NCI-H146 treated with DMSO at 0.1 percent for 48 hours (cell line): ENCODE measurements around the gene CRYBG1.
A peak's percentile ranks its signal among the peaks of the same experiment; 100 is the strongest.
"Not testable (repeated sequence)": the region's sequence is repeated elsewhere in the genome, so short reads cannot be mapped to it uniquely, and the experiment has no call there.

Source experiments
- DNase-seq: peaks from one replicate; lab custom pipeline; 2025; ENCODE audit not compliant: unreplicated experiment; lab: John Stamatoyannopoulos, UW

The CRYBG1 gene

DNA sequence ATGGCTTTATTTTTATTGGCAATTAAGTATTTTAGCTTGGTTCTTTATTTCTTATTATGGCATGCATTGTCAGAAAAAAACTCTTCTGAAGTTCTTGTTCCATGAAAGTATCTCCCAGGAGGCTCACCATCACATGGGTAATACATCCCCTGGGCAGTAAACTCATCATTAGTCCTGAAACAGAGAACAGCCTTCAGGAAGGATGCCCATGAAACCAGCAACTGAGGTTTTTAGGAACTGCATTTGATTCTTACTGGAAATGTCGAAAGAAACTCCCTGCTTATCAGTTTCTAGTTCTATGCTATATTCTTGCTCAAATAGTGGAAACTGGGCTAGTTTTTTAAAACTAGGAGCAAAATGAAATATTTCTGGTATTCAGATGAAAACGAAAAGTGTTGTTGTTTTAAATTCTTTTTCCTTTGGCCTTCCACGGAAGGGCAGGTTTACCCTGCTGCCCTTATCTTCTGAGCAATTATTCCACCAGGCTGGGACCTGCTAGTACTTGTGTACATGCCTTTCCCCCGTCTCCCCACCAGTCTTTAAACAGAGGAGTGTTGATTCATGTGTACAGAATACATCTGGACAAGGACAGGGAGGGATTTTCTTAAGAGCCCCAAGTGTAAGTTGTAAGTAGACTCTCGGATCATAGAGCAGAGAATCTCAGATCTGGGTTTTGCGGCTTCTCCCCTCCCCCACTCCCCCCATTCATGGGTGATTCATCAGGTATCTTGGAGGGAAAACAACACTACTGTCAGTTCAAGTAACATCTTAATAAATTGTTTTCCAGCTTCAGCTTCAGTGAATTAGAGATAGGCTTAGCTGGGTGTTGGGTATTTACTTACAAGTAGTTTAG is 187.3 kb downstream of the CRYBG1 start:
- peak; percentile 24 for DNase-seq

DNA sequence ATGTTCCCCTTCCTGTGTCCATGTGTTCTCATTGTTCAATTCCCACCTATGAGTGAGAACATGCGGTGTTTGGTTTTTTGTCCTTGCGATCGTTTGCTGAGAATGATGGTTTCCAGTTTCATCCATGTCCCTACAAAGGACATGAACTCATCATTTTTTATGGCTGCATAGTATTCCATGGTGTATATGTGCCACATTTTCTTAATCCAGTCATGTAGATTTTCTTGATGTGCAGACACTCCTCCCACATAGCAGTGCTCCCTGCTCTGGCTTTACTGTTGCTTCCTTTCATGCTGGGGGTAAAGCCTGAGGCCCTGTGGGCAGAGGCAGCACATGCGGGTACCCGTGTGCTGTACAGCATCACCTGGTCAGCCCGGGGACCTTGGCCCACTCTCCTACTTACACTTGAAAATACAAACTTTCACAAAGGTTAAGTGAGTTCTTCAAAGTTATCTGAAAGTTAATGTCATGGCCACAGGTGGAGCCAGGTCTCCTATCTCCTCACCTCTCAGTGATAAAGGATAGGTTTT is 188.5 kb downstream of the CRYBG1 start:
- DNase-seq = not testable (repeated sequence)

DNA sequence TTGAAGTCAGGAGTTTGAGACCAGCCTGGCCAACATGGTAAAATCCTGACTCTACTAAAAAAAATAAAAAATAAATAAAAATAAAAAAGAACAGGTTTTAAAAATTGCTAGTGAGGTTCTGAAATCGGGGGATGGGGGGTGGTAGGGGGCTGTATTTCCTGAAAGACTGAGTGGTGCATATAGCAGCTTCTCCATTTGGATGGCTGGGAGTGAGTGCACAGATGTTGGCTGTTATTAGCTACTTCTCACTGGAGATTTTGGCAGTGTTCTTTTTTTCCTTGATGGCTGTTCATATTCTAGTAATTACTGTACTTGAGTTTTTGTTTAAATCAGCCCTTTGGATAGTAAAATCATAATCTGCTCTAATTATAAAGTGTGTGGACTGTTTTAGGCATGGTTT is 189.0 kb downstream of the CRYBG1 start:
- DNase-seq = no peak

DNA sequence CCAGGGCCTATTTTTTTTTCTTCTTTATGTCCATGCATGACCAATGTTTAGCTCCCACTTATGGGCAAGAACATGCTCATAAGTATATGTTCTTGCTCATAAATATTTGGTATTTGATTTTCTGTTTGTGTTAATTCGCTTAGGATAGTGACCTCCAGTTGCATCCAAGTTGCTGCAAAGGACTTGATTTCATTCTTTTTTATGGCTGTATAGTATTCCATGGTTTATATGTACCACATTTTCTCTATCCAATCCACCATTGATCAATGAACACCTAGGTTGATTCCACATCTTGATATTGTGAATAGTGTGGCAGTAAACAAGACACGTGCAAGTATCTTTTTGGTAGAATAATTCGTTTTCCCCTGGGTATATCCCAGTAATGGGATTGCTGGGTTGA is 190.6 kb downstream of the CRYBG1 start:
- DNase-seq = no peak

DNA sequence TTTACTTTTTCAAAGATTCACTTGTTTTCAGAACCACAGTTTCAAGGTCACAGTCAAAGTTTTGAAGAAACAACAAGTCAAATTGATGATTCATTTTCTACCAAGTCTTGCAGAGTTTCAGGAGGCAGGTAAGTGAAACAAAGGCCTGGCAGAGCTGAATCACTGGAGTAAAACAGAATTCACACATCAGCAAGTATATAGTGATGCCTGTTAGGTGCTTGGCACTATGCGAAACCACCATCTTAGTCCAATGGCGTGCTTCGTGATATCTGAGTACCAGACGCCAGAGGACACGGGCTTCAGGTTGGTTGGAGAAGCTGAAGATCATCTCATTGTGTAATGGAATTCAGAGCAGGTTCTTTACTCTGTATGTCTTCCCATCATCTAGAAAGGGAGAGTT is 192.9 kb downstream of the CRYBG1 start:
- DNase-seq = no peak

DNA sequence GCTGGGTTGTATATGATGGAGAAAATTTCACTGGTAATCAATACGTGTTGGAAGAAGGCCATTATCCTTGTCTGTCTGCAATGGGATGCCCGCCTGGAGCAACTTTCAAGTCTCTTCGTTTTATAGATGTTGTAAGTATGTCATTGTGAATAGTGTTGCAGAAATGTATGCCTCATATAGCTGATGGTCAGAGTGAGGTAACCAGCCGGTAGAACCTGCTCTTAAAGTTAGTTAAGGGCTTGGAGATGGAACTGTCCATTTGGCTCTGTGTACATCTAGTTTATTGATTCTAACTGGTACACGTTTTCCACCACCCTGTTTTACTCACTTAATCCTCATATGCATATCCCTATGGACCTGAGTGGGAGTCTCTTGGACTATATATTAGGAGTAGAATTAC is 195.2 kb downstream of the CRYBG1 start:
- no peak for DNase-seq

DNA sequence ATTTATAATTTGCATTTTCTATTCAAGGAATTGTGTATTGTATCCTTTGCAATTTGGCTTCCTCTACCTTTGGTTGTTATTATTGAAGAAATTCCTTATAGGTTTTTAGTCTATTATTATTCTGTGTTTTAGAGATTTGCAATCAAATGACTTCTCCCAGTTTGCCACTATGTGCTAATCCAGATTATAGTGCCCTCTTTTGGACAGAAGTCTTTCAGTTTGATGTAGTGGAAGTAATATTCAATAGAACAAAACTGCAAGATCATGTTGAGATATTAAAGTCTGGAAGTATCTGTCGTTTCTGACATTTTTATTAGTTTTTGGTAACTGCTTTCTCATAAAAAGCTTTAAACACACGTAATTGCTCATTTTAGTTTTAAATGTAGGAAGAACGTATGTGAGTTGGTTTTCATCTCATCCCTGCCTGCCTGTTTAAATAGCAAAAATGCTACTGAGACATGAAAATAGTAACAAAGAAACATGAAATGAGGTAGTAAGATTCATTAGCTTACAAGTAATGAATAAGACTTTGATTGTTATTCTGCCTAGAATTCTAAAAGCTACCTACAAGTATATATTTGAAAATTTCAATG is 195.9 kb downstream of the CRYBG1 start:
- no peak for DNase-seq

DNA sequence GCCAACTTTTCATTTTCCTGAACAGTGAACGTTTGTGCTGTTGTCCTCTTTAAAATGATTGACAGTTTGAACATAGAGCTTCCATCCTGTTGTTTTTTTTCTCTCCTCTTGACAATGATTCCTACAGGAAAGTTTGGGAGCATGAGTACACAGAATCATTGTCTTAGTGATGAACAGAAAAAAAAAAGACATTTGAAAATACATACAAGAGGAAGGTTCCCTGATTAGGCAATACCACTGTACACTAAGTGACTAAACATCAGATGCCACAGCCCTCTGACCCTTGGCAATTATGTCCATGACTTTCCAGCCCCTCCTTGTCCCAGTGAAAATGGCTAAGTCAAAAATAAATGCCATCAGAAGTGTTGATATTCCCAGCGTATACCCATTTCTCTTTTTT is 197.3 kb downstream of the CRYBG1 start:
- DNase-seq = no peak

DNA sequence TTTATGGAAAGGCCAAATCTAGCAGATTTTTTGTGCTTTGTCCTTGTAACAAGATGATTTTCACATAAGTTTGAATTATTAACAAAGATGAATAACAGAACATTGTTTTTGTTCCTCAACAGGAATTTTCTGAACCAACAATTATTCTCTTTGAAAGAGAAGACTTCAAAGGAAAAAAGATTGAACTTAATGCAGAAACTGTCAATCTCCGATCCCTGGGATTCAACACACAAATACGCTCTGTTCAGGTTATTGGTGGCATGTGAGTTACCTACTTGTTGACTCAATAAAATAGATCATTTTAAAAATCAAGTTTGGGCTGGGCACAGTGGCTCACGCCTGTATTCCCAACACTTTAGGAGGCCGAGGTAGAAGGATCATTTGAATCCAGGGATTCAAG is 197.8 kb downstream of the CRYBG1 start:
- DNase-seq = no peak

DNA sequence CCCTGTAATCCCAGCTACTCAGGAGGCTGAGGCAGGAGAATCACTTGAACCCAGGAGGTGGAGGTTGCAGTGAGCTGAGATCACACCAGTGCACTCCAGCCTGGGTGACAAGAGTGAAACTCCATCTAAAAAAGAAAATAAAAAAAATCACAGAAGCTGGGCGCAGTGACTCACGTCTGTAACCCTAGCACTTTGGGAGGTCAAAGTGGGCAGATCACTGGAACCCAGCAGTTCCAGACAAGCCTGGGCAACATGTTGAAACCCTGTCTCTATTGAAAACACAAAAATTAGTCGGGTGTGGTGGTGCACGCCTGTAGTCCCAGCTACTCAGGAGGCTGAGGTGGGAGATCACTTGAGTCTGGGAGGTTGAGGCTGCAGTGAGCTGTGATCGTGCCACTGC is 199.1 kb downstream of the CRYBG1 start:
- DNase-seq = not testable (repeated sequence)

DNA sequence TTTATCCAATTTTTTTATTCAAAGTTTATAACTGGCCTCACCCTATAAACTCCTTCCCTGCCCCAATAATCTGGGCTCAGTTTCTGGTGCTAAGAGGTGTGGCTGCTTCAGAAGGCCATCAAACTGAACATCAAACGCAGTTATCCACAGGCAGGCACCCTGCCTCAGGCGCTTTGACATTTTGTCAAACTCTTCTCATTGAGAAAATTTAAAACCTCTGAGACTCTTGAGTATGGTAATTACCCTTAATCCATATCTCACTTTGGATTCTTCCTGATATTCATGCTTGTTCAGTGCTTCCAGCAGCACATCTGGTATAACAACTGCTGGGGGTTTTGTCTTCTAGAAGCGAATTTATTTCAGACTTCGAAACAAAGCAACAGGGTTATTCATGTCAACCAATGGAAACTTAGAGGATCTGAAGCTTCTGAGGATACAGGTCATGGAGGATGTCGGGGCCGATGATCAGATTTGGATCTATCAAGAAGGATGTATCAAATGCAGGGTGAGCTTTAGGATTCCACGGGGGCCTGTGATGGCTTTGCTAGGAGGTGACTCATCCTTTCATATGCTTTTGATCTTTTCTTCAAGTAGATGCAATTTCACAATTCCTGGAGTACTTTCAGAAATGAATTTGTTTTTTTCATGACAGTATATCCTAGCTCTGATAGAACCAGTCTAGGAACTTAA is 200.6 kb downstream of the CRYBG1 start:
- no peak for DNase-seq

DNA sequence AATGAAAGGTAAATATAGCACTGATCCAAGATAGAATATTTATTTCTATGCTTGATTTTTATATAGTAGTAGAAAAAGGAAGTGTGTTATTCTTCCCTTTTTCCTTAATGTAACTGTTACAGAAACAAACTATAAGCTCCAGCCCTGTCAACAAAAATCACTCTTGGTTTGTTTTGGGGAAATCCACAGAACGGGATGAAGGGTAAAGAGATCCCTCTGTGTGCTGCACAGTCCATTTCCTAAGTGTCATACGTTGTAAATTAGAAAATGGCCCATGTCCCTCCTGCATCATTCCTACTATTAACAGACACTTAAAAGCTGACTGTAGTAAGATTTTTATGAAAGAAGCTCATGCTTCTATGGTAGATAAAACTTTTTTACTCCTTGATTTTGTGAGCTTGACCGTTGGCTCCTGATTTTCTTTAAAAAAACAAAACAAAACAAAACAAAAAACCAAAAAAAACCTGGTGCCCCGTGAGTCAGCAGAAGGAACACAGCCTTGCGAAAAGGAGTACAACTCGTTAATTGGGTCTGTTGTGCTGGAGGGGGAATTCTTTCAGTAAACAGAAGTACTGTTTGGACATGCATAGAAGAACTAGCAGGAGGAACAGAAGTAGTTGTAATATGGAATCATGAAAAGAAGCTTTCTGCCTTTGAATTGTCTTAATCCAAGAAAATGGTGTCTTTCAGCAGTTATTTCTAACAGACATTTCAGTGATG is 201.3 kb downstream of the CRYBG1 start:
- no peak for DNase-seq

DNA sequence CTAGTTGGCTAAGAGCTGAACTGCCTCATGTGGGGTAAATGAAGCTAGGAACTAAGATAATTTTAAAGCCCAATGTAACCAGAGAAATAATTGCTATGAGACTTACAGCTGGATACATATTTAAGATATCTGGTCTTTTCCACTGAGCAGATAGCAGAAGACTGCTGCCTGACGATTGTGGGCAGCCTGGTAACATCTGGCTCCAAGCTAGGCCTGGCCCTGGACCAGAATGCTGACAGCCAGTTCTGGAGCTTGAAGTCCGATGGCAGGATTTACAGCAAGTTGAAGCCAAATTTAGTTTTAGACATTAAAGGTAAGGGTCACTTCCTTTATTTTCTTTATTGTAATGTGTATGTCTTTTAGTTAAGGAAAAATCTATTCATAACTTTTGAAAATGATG is 203.1 kb downstream of the CRYBG1 start:
- no peak for DNase-seq

DNA sequence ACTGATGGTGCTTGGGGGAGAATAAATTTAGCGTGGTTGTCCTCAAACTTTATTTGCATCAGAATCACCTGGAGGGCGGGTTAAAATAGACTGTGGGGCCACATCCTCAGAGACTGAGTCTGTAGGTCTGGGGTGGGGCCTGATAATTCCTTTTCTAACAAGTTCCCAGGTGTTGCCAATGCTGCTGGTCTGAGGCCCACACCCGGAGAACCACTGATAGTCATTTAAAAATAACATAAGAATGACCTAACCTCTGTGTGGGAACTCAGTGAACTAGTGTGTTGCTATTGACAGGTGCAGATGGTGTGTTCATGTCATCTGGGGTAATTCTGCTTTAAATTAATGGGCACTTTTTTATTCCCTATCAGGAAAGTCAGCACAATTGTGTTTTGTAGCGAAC is 204.0 kb downstream of the CRYBG1 start:
- no peak for DNase-seq

DNA sequence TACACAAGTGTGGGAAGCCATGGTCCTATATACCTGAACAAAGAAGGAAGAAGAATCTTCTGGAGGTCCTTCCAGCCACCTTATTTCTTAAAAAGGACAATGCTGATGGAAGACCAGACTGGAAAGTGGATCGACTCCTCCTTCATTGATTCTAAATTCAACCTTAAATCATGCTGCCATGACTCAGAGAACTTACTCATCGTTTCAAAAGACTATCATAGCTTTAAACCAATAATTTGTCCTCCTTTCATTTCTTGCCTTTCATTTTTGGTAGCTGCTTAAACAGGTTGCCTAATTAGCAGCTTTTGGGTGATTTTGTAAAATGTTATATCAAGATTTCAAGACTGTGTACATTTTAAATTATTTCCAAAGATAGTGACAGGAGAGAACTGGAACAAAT is 208.0 kb downstream of the CRYBG1 start:
- DNase-seq = no peak

DNA sequence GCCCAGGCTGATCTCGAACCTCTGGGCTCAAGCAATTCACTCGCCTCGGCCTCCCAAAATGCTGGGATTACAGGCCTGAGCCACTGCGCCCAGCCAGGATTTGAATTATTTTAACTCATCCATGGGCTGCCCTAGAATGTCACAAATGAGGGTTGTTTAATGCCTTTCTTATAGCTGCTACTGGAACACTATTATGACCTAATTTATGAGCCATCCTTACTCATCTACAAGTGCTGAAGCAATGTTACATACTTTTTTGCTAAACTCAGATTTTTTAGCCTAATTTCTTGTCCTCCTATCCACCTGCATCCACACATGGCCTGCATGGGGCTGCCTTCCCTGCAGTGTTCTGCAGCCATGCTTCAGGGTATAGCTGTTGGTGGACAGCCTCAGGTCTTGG is 208.9 kb downstream of the CRYBG1 start:
- DNase-seq = no peak

DNA sequence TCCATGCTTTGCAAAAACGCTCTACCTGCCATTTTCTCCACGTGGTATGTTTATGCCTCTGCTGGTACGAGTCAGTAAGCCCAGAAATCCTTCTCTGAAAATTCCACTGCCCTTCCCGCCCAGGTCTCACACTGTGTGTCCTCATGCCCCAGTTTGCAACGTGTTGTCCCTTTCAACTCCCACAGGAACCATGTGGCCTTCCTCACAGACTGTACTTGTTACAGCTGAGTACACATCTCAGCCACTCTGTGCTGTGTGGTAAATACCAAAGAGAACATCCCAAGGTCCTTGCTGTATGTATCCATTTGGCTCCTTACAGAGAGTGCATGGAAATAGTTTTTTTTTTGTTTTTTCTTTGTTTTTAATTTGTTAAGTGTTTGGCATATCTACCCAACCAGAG is 211.9 kb downstream of the CRYBG1 start:
- no peak for DNase-seq

DNA sequence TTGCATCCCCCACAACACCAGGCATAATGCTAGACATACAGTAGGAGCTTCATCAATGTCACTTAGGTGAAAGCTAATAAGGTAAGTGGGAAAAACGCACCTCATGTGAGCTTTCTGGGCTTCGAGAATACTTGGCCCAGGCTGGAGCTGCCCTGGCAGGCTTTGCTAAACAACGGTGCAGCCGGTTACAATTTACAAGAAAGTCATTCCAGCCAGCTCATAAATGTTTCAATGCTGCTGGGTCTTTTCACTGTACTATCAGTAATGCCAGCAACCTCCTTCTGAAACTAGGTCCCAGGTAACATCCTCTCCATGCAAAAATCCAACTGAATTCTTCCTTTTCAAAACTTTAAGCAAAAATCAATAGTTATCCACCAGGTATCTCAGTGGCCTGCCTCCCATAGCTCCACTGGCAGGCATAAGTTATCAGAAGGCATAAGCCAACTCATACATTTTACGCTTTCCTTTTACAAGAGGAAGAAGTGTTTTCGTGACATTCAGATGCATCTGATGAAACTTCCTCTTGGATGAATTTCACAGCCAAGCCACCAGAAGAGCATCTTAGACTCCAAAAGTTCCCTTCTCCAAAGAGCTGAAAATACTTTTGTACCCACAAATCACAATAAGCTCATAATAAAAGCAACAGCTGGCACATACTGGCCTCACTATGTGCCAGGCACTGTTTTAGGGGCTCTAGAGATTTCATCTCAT is 212.5 kb downstream of the CRYBG1 start:
- no peak for DNase-seq

DNA sequence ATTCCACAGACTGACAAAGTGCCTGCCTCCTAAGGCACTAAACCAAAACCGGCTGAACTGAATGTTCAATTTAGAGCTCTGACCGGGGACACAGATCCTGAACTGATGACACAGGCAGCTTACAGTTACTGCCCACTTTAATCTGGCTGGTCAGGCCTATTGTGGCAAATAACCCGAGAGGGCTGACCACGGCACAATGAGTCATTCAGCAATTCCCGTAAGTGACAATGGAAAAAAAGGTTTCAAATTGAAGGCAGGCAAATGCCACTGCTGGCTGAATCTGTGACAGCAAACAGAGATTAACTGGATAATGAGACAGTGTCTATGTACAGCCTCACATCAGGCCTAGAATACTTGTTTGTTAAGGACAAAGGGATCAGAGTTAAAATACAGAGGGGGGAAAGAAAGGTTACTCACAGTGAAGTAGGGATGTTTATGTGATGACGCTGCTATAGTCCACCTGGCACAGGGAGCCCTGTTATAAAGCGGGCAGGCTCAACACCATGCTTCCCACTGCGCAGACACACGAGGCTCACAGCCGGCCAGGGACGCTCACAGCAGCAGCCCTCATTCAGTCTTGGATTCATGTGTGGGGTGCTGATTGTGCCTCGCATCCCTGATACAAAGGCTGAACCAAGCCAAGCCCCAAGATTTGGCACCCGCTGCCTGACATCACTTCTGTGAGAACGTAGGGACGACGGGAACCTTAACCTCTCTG is 214.4 kb downstream of the CRYBG1 start:
- peak; percentile 39 for DNase-seq

DNA sequence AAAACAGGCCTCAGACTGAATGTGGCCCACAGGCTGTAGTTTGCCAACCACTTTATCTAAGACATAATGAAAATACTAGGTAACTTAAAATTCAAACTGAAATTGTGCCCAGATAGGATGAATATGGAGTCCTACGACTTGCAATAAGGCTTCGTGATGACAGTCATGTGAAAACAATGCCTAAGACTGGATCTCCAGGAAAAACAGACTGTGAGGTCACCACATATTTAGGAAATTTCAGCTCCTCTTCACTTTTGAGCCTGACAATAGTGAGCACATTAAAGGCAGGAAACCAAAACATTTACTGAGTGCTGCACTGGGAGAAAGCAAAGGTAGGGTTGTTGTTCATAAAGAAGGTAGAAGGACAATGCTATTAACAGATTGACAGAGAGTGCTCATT is 218.8 kb downstream of the CRYBG1 start:
- no peak for DNase-seq
